NCI-H128 (cell line): Measurements from ENCODE around the gene KLHL17.
A peak's percentile ranks its signal among the peaks of the same experiment; 100 is the strongest.
"Not testable (repeated sequence)": the region's sequence is repeated elsewhere in the genome, so short reads cannot be mapped to it uniquely, and the experiment has no call there.

Experiments
- DNase-seq: peaks from one replicate; lab custom pipeline; 2025; ENCODE audit not compliant: unreplicated experiment; lab: John Stamatoyannopoulos, UW

Gene KLHL17

DNA sequence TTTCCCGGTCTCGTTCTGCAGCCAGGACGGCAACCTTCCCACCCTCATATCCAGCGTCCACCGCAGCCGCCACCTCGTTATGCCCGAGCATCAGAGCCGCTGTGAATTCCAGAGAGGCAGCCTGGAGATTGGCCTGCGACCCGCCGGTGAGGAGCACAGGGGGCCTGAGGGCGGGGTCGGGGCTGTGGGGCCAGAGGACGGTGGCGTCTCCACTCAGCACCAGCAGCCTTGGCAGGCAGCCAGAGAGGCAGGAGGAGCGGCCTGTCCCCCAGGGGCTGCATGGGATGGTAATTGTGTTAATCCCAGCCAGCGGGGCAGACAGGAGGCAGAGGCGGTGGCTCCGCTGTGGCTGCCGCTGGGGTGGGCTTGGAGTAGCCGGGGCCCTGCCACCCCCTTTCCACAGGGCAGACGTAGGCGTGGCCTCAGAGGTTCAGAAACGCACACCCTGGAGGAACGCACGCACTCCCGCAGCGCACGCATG is 24.6 kb upstream of the KLHL17 start:
- DNase-seq: peak; percentile 73

DNA sequence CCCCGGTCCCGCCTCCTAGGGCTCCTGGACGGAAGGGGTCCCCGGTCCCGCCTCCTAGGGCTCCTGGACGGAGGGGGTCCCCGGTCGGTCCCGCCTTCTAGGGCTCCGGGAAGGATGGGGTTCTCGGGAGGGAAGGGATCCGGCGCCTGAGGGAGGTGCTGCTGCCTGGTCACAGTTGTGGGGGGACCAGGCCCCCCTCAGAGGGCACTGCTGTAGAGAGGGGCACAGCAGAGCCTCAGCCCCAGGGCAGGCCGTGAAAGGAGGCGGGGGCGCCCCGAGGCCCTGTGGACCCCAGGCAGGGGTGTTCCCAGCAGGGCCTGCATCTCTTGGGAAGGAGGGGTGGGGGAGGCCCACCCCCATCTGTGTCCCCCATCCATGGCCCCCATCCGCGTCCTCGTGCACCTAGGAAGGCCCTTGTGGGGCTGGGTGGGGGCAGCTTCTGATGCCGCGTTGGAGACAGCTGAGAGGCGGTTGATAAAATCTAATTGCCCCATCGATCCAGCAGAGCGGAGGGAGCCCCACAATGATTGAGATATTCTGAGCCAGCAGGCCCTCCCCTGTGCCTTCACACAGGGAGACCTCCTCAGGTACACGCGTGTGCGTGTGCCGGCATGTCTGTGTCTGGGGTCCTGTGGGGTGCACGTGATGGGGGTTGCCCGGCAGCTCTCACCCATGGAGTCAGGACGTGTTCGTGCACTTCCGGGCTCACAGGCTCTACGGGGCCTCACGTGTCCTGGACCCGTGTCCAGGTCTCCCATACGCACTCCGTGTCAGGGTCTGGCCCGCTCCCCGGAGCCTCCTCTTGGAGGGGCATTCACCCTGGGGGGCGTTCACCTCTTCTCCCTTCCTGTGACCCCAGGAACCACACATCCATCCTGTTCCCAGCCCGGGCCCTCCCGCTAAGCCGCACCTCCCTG is 23.8 kb upstream of the KLHL17 start:
- no peak for DNase-seq

DNA sequence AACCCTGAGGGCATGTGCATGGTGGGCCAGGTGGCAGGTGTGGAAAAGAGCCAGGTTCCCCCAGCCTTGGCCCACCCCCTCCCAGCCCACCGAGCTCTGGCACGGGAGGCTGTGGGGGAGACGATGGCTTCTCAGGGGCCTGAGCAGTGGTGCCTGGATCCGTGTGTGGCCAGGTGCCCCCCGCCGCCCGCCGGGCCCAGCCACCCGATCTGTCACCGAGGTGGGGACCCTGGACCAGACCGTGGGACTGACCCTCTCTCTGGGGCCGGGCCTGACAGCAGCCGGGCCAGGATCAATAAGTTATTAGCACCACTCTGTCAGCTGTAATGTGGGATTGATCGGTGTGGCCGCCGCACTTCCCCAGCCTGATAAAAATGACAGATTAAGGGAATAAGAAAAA is 22.9 kb upstream of the KLHL17 start:
- no peak for DNase-seq

DNA sequence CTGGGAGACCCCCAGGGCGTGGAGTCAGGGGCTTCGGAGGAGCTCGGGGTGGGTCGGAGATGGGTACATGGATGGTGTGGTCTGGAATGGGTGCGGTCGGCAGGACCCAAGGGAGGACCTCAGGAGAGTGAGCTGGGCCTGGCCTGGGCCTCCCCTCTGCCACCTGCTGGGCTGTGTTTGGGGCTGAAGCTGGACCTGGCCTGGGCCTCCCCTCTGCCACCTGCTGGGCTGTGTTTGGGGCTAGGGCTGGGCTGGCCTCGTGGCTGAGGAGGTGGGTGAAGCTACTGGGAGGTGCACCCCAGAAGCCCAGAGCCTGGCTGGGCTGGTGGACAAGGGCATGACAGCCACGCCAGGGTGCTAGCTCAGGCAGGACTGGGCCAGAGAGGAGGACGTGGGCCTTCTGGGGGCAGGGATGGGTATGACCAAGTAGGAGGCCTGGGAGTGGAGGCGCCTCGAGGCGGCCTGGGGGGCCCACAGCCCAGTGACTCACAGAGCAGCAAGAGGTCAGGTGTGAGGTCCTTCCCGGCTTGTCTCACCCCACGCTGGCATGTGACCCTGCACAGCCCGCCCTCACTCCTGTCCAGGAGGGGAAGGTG is 22.2 kb upstream of the KLHL17 start:
- no peak for DNase-seq

DNA sequence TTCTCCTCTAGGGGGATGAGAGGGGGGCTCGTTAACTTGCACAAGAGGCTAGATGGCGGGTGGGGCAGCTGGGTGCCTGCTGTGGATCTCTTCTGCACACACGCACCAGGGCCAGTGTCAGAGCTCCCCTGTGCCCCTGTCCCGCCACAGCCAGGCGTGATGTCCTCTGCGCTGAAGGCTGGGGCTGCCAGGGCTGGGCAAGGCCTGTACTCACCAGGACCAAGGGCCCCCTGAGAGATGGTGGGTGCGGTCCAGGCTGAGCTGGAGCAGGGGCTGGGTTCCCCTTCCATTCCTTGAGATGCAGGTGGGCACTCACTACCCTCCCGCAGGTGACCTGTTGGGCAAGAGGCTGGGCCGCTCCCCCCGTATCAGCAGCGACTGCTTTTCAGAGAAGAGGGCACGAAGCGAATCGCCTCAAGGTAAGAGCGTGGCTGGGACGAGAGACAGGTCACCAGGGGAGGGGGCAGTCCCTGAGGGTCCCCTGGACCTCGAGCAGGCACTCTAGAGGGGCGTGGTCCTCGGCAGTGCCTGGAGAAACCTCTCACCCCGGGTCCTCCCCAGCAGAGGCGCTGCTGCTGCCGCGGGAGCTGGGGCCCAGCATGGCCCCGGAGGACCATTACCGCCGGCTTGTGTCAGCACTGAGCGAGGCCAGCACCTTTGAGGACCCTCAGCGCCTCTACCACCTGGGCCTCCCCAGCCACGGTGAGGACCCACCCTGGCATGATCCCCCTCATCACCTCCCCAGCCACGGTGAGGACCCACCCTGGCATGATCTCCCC is 21.5 kb upstream of the KLHL17 start:
- no peak for DNase-seq

DNA sequence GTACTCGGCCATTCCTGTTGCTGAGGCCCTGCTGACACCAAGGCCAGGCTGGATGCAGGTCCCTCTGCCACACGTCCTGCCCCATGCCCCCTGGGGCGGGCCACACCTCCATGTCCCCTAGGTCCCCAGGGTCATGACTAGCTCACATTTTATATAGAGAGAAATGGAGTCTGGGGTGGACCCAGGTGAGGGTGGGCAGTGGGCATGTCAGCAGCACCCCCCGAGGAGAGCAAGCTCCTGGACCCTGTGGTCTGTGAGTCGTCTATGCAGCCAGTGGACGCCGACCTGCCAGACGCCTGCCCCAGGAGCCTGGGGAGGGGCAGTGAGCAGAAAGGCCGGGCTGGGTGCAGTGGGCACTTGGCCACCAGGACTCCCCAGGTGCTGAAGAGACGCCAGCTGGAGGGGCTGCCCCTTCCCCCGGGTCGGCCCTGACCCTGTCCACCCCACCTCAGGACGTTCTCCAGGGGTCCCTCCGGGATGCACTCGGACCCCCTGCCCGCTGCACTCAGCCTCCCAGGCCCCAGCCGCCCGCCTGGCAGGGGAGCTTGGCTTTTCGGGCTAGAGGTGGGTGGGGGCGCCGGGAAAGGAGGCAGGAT is 20.8 kb upstream of the KLHL17 start:
- DNase-seq: no peak

DNA sequence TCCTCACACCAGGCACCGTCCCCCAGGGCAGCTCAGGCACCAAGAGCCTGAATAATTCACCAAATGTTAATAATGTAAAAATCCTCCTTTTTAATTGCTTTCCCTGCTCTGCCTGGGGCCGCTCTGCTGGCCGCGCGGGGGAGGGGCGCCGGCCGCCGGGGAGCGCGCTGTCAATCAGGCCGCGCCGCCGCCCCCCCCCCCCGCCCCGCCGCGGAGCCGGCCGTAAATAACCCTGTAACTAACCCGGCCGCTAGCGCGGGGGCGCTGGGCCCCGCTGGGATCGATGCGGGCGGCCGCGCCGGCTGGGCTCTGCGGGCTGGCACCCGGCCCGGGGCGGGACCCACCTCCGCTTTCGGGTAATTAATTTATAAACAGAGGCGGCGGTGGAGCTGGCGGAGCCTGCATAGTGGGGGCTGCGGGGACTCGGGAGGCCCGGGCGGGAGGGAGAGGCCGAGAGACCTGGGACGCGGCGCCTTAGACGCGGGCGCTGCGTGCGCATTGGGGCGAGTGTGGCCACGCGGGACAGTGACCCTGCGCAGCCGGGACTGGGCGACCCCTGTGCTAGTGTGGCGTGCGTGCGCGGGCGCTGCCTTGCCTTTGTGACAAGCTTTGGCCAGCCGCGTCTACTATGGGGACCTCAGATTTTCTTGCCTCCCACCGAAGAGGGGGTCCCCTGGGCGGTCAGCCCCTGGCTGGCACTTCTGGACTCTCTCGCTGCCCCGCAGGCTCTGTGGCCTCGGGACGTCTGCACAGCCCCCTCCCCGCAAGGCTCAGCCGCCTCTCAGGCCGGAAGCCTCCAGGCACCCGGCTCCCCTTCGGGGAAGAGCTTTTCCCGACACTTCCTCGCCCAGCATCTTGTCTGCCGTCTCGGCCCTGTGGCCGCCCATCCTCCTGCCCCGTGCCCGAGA is 20.0 kb upstream of the KLHL17 start:
- DNase-seq: peak; percentile 25

DNA sequence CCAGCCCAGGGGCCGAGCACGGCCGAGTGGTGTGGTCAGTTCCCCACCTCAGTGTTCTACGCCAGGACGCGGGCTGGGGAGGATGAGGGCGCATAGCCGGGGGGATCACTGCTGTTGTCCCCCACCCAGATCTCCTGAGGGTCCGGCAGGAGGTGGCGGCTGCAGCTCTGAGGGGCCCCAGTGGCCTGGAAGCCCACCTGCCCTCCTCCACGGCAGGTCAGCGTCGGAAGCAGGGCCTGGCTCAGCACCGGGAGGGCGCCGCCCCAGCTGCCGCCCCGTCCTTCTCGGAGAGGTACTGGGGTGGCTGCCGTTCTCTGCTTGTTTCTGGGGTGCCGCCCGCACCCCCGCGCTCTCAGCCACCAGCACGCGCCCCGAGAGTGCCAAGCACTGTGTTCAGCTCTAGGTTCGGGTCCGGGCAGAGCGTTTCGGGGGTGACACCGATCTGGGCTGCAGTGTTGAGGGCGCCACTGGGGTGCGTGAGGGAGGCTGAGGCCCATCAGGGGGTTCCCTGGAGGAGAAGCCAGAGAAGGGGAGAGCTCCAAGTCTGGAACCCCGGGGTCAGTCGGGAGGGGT is 19.3 kb upstream of the KLHL17 start:
- DNase-seq: no peak

DNA sequence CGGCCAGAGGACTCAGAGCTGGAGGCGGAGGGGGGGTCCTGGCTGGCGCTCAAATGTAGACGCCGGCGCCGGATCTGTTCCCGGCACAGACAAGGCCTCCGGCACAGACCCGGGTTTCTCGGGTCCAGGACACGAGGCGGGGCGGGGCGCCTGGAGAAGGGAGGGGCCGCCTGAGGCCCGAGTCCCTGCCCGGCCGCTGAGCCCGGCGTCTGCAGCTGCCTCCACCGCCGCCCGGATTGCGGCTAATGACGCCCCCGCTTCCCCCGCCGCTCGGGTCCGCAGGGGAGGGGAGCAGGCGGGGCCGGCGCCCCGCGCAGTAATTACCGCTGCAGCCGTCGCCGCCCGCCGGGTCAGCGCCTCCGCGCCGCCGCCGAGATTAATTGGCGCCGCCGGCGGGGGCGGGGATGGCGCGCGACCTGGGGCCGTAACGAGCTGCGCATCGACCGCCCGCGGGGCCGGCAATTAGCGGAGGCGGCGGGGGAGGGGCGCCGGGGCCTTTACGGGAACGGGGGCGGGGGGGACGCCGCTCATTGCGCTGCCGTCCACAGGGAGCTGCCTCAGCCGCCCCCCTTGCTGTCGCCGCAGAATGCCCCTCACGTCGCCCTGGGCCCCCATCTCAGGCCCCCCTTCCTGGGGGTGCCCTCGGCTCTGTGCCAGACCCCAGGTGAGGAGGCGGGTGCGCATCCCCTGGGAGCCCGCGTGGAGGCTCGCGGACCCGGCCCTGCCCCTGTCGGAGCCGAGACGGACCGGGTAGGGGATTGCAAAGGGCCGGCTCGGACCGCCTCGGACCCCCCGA is 18.6 kb upstream of the KLHL17 start:
- DNase-seq: no peak

DNA sequence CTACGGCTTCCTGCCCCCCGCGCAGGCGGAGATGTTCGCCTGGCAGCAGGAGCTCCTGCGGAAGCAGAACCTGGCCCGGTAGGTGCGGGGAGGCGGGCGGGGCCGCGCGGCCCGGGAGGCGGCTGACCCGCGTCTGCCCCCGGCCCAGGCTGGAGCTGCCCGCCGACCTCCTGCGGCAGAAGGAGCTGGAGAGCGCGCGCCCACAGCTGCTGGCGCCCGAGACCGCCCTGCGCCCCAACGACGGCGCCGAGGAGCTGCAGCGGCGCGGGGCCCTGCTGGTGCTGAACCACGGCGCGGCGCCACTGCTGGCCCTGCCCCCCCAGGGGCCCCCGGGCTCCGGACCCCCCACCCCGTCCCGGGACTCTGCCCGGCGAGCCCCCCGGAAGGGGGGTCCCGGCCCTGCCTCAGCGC is 18.0 kb upstream of the KLHL17 start:
- no peak for DNase-seq

DNA sequence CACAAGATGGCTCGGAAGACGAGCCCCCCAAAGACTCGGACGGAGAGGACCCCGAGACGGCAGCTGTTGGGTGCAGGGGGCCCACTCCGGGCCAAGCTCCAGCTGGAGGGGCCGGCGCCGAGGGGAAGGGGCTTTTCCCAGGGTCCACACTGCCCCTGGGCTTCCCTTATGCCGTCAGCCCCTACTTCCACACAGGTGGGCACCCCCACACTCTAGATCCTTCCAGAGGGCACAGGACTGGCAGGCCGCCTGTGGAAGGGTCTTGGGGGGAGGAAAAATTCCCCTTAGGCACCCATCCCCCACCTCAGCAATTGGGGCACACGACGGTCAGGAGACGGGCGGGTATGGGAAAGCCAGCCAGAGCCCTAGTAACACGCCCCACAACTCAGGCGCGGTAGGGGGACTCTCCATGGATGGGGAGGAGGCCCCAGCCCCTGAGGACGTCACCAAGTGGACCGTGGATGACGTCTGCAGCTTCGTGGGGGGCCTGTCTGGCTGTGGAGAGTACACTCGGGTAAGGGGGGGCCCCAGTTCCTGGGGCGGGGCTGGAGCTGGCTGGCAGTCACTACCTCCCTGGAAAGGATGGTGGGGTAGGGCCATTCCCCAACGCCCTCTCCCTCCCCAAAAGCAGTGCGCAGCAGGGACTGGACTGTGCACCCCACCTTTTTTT is 17.4 kb upstream of the KLHL17 start:
- no peak for DNase-seq

DNA sequence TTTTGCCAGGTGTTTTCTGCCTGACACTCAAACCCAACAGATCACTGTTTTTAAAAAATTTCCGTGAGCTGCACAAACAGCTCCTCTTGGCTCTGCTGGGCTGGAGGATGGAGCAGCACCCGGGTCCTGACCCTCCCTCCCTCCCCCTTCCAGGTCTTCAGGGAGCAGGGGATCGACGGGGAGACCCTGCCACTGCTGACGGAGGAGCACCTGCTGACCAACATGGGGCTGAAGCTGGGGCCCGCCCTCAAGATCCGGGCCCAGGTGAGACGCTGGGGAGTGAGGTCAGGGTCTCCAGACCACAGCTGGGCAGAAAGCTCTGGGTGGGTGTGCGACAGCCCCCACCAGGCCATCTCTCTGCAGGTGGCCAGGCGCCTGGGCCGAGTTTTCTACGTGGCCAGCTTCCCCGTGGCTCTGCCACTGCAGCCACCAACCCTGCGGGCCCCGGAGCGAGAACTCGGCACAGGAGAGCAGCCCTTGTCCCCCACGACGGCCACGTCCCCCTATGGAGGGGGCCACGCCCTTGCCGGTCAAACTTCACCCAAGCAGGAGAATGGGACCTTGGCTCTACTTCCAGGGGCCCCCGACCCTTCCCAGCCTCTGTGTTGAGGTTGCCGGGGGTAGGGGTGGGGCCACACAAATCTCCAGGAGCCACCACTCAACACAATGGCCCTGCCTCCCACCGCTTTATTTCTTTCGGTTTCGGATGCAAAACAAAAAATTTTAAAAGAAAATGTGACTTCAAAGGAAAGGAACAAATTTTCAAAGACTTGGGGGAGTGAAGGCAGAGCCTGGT is 16.6 kb upstream of the KLHL17 start:
- DNase-seq: no peak

DNA sequence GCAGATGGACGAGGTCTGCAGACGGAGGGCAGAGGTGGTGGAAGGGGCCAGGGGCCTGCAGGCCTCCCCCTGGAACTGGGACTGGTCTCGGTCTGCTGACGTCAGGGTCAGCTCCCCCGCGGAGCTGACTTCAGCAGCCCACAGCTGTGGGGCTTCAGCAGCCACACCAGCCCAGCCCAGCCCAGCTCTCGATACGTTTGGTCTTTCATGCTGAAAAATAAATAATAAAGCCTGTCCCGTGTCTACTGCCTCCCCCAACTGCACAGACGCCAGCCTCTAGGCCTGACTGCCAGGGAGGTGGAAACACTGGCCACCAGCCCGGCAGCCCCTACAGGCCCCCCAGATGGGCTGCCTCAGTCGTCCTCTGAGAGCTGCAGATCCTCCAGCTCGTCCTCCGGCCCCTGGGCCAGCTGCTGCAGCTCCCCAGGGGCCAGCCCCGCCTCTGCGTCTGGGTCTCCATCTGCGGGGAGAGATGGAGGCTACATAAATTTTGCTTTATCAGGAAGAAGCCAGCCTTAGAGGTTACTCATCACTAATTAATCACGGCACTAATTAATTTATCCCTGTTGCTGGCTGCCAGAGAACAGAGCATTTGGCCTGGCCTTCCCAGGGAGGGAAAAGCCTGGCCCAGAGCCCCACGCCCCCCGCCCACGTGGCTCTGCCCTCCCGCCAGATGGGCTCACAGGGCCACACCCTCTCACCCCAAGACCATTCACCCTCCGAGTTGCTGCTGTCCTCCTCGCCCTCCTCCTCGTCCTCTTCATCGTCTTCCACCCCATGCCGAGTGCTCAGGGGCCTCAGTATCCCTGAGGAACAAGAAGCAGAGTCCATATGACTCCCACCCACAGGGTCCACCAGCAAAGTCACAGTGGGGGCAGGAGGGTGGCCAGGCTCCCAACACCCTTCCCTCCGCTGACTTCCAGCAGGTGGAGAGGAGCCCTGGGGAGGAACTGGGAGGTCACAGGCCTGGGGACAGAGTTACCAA is 15.8 kb upstream of the KLHL17 start:
- DNase-seq: no peak

DNA sequence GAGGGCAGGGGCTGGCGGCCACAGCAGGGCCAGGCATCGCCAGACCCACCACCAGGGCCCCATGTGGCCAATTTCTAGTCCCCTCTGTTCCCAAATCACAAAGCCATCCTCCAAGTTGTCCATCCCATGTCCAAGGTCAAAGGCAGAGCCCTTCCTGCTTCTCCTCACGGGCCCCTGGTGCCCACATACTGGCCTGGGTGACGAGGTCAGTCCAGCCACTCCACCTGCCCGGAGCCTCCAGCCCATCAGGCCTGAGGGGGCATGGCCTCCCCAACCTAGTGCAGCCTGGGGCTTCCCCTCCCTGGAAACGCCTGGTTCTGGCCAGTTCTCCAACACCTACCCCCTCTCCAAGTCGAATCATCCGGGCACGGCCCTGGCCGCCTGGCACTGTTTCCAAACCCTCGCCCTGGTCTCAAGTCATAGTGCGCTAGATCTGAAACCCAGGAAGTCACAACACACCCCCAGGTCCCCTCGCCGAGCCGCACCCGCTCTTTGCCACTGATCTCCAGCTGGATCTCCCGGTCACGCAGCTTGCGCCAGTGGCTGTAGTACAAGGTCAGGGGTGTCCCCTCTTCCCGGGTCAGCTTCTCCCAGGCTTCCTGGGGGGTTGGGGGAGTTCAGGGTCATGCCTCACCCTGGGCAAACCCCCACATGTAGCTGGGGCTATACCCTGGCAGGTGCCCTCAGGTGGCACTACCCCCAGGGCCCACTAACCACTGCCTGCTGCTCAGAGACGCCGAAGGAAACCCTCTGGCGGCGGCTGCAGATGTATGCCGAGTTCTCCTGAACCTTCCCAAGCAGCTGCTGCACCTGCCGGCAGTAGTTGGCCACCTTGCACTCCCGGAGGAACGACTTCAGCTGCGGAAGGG is 14.5 kb upstream of the KLHL17 start:
- DNase-seq: no peak

DNA sequence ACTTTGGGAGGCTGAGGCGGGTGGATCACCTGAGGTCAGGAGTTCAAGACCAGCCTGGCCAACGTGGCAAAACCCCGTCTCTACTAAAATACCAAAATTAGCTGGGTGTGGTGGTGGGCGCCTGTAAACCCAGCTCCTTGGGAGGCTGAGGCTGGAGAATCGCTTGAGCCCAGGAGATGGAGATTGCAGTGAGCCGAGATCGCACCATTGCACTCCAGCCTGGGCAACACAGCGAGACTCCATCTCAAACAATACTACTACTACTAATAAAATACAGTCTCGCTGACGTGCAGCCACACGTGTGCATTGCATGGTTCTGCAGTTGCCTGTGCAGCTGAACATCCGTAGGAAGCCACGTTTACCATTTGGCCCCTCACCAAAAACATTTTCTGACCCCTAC is 13.6 kb upstream of the KLHL17 start:
- not testable (repeated sequence) for DNase-seq

DNA sequence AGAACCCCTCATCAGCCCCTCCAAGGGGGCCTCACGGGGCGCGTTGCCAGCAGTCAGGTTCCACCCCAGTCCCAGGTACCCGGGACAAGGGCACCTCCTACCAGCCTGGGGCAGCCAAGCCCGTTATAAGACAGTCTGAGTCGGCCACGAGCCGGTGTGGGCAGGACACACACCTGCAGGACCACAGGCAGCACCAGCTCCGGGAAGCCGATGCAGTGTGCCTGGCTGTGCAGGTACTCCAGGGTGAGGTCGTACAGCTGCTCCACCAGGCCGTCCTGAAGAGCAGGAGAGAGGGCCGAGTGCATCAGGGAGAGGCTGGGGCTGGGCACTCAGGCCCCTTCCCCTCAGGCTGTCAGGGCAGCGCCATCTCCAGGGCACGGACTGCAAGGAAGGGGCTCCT is 12.4 kb upstream of the KLHL17 start:
- no peak for DNase-seq
